NCI-H2196 (cell line): ENCODE results near the gene ZNF546.
"Not testable (repeated sequence)": the region's sequence is repeated elsewhere in the genome, so short reads cannot be mapped to it uniquely, and the experiment has no call there.

ENCODE experiments used
- DNase-seq: peaks from one replicate; lab custom pipeline; 2025; ENCODE audit not compliant: unreplicated experiment; lab: John Stamatoyannopoulos, UW

ZNF546 gene

GRCh38 chr19:39996811-39997637, at the start of gene ZNF546:
Gene ZNF546, plus strand, starts transcription at chr19:39997060. Its CDS starts 1,267 bp downstream, at chr19:39998327.
- peak; percentile 74 for DNase-seq

GRCh38 chr19:39949026-39949747, 47.7 kb upstream of the ZNF546 start:
- no peak for DNase-seq

- DNase-seq: no peak
These were observed 45.7 kb upstream of the ZNF546 start for GRCh38 chr19:39951065-39951650.

GRCh38 chr19:39951686-39952085, 45.2 kb upstream of the ZNF546 start:
- no peak for DNase-seq

GRCh38 chr19:39953915-39954314, 42.9 kb upstream of the ZNF546 start:
- no peak for DNase-seq

GRCh38 chr19:39957886-39958285, 39.0 kb upstream of the ZNF546 start:
- not testable (repeated sequence) for DNase-seq

GRCh38 chr19:39958942-39959341, 37.9 kb upstream of the ZNF546 start:
- DNase-seq: not testable (repeated sequence)

- not testable (repeated sequence) for DNase-seq
These were observed 37.5 kb upstream of the ZNF546 start for GRCh38 chr19:39959407-39959806.

- no peak for DNase-seq
These were observed 33.0 kb upstream of the ZNF546 start for GRCh38 chr19:39963898-39964297.

GRCh38 chr19:39966617-39967016, 30.2 kb upstream of the ZNF546 start:
- DNase-seq: no peak

- no peak for DNase-seq
These were observed 29.3 kb upstream of the ZNF546 start for GRCh38 chr19:39967561-39967960.

- DNase-seq: no peak
These were observed 28.1 kb upstream of the ZNF546 start for GRCh38 chr19:39968789-39969188.

GRCh38 chr19:39969266-39969665, 27.6 kb upstream of the ZNF546 start:
- DNase-seq: no peak

- no peak for DNase-seq
These were observed 27.0 kb upstream of the ZNF546 start for GRCh38 chr19:39969681-39970424.

- DNase-seq: no peak
These were observed 26.5 kb upstream of the ZNF546 start for GRCh38 chr19:39970425-39970674.

- DNase-seq: peak; percentile 98
These were observed 26.0 kb upstream of the ZNF546 start, which contains the start of gene PSMC4 for GRCh38 chr19:39970675-39971379. Gene PSMC4, plus strand, starts transcription at chr19:39971165. Its CDS starts 38 bp downstream, at chr19:39971203.

- no peak for DNase-seq
These were observed 25.4 kb upstream of the ZNF546 start for GRCh38 chr19:39971380-39972035.

- DNase-seq: no peak
These were observed 22.3 kb upstream of the ZNF546 start for GRCh38 chr19:39974377-39975155.

- no peak for DNase-seq
These were observed 14.0 kb upstream of the ZNF546 start for GRCh38 chr19:39982883-39983282.
